ENCODE results near the gene DACT2.
"Not testable (repeated sequence)": the region's sequence is repeated elsewhere in the genome, so short reads cannot be mapped to it uniquely, and the experiment has no call there.

DACT2 gene

GRCh38 chr6:168319279-168320111 is at the start of gene DACT2:
Gene DACT2 (minus strand): TSS chr6:168319777. CDS start chr6:168319633, 144 bp downstream.
- DNase-seq (ENCODE audit: low read depth in 1 of 2, low spot score in 1 of 2), result no peak

- DNase-seq (ENCODE audit: low read depth in 1 of 2, low spot score in 1 of 2), result no peak
These were observed 49.4 kb upstream of the DACT2 start for GRCh38 chr6:168368936-168369335.

GRCh38 chr6:168368066-168368820 is 48.7 kb upstream of the DACT2 start:
- no peak for DNase-seq (ENCODE audit: low read depth in 1 of 2, low spot score in 1 of 2)

GRCh38 chr6:168367285-168367751 is 47.7 kb upstream of the DACT2 start:
- no peak for DNase-seq (ENCODE audit: low read depth in 1 of 2, low spot score in 1 of 2)

GRCh38 chr6:168366473-168366872 is 46.9 kb upstream of the DACT2 start:
- no peak for DNase-seq (ENCODE audit: low read depth in 1 of 2, low spot score in 1 of 2)

GRCh38 chr6:168365422-168366165 is 46.0 kb upstream of the DACT2 start:
- no peak for DNase-seq (ENCODE audit: low read depth in 1 of 2, low spot score in 1 of 2)

- DNase-seq (ENCODE audit: low read depth in 1 of 2, low spot score in 1 of 2), result no peak
These were observed 45.3 kb upstream of the DACT2 start for GRCh38 chr6:168364793-168365421.

- no peak for DNase-seq (ENCODE audit: low read depth in 1 of 2, low spot score in 1 of 2)
These were observed 44.5 kb upstream of the DACT2 start for GRCh38 chr6:168363811-168364792.

GRCh38 chr6:168363302-168363701 is 43.7 kb upstream of the DACT2 start:
- no peak for DNase-seq (ENCODE audit: low read depth in 1 of 2, low spot score in 1 of 2)

GRCh38 chr6:168362276-168362990 is 42.9 kb upstream of the DACT2 start:
- DNase-seq (ENCODE audit: low read depth in 1 of 2, low spot score in 1 of 2), result no peak

GRCh38 chr6:168361766-168362165 is 42.2 kb upstream of the DACT2 start:
- no peak for DNase-seq (ENCODE audit: low read depth in 1 of 2, low spot score in 1 of 2)

GRCh38 chr6:168359794-168360193 is 40.2 kb upstream of the DACT2 start:
- no peak for DNase-seq (ENCODE audit: low read depth in 1 of 2, low spot score in 1 of 2)

GRCh38 chr6:168358842-168359420 is 39.4 kb upstream of the DACT2 start:
- DNase-seq (ENCODE audit: low read depth in 1 of 2, low spot score in 1 of 2), result no peak

- DNase-seq (ENCODE audit: low read depth in 1 of 2, low spot score in 1 of 2), result not testable (repeated sequence)
These were observed 37.3 kb upstream of the DACT2 start for GRCh38 chr6:168356872-168357271.

- no peak for DNase-seq (ENCODE audit: low read depth in 1 of 2, low spot score in 1 of 2)
These were observed 36.3 kb upstream of the DACT2 start for GRCh38 chr6:168355716-168356522.

GRCh38 chr6:168354338-168354737 is 34.8 kb upstream of the DACT2 start:
- no peak for DNase-seq (ENCODE audit: low read depth in 1 of 2, low spot score in 1 of 2)

GRCh38 chr6:168353041-168353440 is 33.5 kb upstream of the DACT2 start:
- no peak for DNase-seq (ENCODE audit: low read depth in 1 of 2, low spot score in 1 of 2)

- no peak for DNase-seq (ENCODE audit: low read depth in 1 of 2, low spot score in 1 of 2)
These were observed 32.5 kb upstream of the DACT2 start for GRCh38 chr6:168352096-168352495.

All from activated CD4-positive, alpha-beta T cell treated with anti-CD3 and anti-CD28 coated beads, Interleukin-2, amount 50 U/mL, for 24 hours (primary cell).